Measurements from ENCODE around the gene SH3BP2.

SH3BP2 gene

GRCh38 chr4:2822461-2823300 is 29.8 kb downstream of the SH3BP2 start:
- TF ChIP-seq FOXP2 (optimal IDR thresholded peaks at IDR 0.05; ENCODE audit: borderline replicate concordance, extremely low read depth, extremely low read length, insufficient read depth) (no peak), SIN3A (IDR thresholded peaks at IDR 0.05; ENCODE audit: borderline replicate concordance, insufficient read depth, low read length) (no peak), TAF1 (IDR thresholded peaks at IDR 0.05; ENCODE audit: borderline replicate concordance, insufficient read depth, low read length) (no peak), POLR2AphosphoS5 (IDR thresholded peaks at IDR 0.05; ENCODE audit: low read depth, low read length) (no peak)
- TF ChIP-seq, protein P1, sequence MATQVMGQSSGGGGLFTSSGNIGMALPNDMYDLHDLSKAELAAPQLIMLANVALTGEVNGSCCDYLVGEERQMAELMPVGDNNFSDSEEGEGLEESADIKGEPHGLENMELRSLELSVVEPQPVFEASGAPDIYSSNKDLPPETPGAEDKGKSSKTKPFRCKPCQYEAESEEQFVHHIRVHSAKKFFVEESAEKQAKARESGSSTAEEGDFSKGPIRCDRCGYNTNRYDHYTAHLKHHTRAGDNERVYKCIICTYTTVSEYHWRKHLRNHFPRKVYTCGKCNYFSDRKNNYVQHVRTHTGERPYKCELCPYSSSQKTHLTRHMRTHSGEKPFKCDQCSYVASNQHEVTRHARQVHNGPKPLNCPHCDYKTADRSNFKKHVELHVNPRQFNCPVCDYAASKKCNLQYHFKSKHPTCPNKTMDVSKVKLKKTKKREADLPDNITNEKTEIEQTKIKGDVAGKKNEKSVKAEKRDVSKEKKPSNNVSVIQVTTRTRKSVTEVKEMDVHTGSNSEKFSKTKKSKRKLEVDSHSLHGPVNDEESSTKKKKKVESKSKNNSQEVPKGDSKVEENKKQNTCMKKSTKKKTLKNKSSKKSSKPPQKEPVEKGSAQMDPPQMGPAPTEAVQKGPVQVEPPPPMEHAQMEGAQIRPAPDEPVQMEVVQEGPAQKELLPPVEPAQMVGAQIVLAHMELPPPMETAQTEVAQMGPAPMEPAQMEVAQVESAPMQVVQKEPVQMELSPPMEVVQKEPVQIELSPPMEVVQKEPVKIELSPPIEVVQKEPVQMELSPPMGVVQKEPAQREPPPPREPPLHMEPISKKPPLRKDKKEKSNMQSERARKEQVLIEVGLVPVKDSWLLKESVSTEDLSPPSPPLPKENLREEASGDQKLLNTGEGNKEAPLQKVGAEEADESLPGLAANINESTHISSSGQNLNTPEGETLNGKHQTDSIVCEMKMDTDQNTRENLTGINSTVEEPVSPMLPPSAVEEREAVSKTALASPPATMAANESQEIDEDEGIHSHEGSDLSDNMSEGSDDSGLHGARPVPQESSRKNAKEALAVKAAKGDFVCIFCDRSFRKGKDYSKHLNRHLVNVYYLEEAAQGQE (IDR thresholded peaks at IDR 0.05; ENCODE audit: insufficient read depth in 1 of 2, low read depth in 2 of 2, low read length in 2 of 2) = no peak

DNA sequence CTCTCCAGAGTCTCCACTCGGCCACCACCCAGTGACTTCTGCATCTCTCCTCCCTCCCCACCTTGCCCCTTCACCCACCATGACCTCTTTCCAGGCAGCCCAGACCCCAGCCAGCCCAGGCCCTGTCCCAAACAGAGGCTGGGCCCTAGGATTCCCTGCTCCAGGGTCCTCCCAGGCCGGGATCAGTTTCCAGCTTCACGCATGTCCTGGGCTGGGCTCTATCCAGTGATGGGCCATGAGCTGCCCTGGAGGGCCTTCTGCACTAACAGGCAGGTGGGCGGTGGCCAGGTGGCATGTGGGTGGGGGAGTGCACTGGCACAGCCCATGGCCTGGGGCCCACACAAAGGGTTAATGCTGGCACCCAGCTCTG is 30.4 kb downstream of the SH3BP2 start:
- no peak for TF ChIP-seq SIN3A (IDR thresholded peaks at IDR 0.05; ENCODE audit: borderline replicate concordance, insufficient read depth, low read length)
- TF ChIP-seq, protein P1 (IDR thresholded peaks at IDR 0.05; ENCODE audit: insufficient read depth in 1 of 2, low read depth in 2 of 2, low read length in 2 of 2) = no peak

GRCh38 chr4:2823671-2824328 is 30.9 kb downstream of the SH3BP2 start:
- TF ChIP-seq SIN3A (IDR thresholded peaks at IDR 0.05; ENCODE audit: borderline replicate concordance, insufficient read depth, low read length) (no peak), FOXP2 (optimal IDR thresholded peaks at IDR 0.05; ENCODE audit: borderline replicate concordance, extremely low read depth, extremely low read length, insufficient read depth) (no peak), TAF1 (IDR thresholded peaks at IDR 0.05; ENCODE audit: borderline replicate concordance, insufficient read depth, low read length) (no peak), POLR2AphosphoS5 (IDR thresholded peaks at IDR 0.05; ENCODE audit: low read depth, low read length) (no peak)
- TF ChIP-seq, protein P1 (IDR thresholded peaks at IDR 0.05; ENCODE audit: insufficient read depth in 1 of 2, low read depth in 2 of 2, low read length in 2 of 2) = no peak

DNA sequence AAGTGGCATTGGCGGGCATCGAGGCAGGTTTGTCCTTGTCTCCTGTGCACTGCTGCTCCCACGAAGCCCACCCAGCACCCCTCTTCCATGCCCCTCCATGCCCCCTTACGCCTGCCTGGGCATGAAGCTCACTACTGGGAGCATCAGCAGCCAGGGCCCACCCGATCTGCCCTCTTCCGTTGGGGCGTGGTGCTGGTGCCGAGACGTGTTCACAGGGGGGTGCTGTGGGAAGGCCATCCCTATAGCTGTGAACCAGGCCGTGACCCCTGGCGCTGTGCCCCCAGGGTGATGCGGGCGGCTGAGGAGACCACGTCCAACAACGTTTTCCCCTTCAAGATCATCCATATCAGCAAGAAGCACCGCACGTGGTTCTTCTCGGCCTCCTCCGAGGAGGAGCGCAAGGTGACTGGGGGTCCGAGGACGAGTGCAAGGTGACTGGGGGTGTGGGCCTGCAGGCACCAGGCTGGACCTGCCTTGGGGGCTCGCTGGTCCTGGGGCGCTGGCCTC is 31.5 kb downstream of the SH3BP2 start:
- TF ChIP-seq TAF1 (IDR thresholded peaks at IDR 0.05; ENCODE audit: borderline replicate concordance, insufficient read depth, low read length) = no peak
- no peak for TF ChIP-seq POLR2AphosphoS5 (IDR thresholded peaks at IDR 0.05; ENCODE audit: low read depth, low read length)
- TF ChIP-seq, protein P1 (IDR thresholded peaks at IDR 0.05; ENCODE audit: insufficient read depth in 1 of 2, low read depth in 2 of 2, low read length in 2 of 2) = no peak
- no peak for TF ChIP-seq SIN3A (IDR thresholded peaks at IDR 0.05; ENCODE audit: borderline replicate concordance, insufficient read depth, low read length)
- no peak for TF ChIP-seq FOXP2 (optimal IDR thresholded peaks at IDR 0.05; ENCODE audit: borderline replicate concordance, extremely low read depth, extremely low read length, insufficient read depth)

All from PFSK-1 (cell line).